ENCODE data around the gene FCGBP.
"Not testable (repeated sequence)": the region's sequence is repeated elsewhere in the genome, so short reads cannot be mapped to it uniquely, and the experiment has no call there.

FCGBP gene

GRCh38 chr19:39966617-39967016, 32.2 kb upstream of the FCGBP start:
- in situ Hi-C loops (cut with HindIII; ENCODE audit: low sequenced_read_pairs) = no loop called here
- no peak for DNase-seq (ENCODE audit: low read depth)
- no peak overlapping the region for H3K4me3 ChIP-seq (ENCODE audit: low read depth, low read length)
- no peak for TF ChIP-seq CTCF (IDR thresholded peaks at IDR 0.05; ENCODE audit: low read depth, low read length, missing control alignments)

GRCh38 chr19:39963898-39964297, 29.5 kb upstream of the FCGBP start:
- H3K4me3 ChIP-seq (ENCODE audit: low read depth, low read length) = no peak overlapping the region
- DNase-seq (ENCODE audit: low read depth) = no peak
- in situ Hi-C loops (cut with HindIII; ENCODE audit: low sequenced_read_pairs) = no loop called here
- TF ChIP-seq CTCF (IDR thresholded peaks at IDR 0.05; ENCODE audit: low read depth, low read length, missing control alignments) = no peak

GRCh38 chr19:39959407-39959806, 25.0 kb upstream of the FCGBP start:
- H3K4me3 ChIP-seq (ENCODE audit: low read depth, low read length); in situ Hi-C loops (cut with HindIII; ENCODE audit: low sequenced_read_pairs); DNase-seq (ENCODE audit: low read depth): not testable (repeated sequence)

- DNase-seq (ENCODE audit: low read depth); H3K4me3 ChIP-seq (ENCODE audit: low read depth, low read length); in situ Hi-C loops (cut with HindIII; ENCODE audit: low sequenced_read_pairs): not testable (repeated sequence)
These were observed 24.5 kb upstream of the FCGBP start for GRCh38 chr19:39958942-39959341.

- in situ Hi-C loops (cut with HindIII; ENCODE audit: low sequenced_read_pairs); DNase-seq (ENCODE audit: low read depth); H3K4me3 ChIP-seq (ENCODE audit: low read depth, low read length): not testable (repeated sequence)
These were observed 23.5 kb upstream of the FCGBP start for GRCh38 chr19:39957886-39958285.

- TF ChIP-seq CTCF (IDR thresholded peaks at IDR 0.05; ENCODE audit: low read depth, low read length, missing control alignments) = no peak
- H3K4me3 ChIP-seq (ENCODE audit: low read depth, low read length) = no peak overlapping the region
- in situ Hi-C loops (cut with HindIII; ENCODE audit: low sequenced_read_pairs) = no loop called here
- no peak for DNase-seq (ENCODE audit: low read depth)
These were observed 19.5 kb upstream of the FCGBP start for GRCh38 chr19:39953915-39954314.

GRCh38 chr19:39951686-39952085, 17.3 kb upstream of the FCGBP start:
- in situ Hi-C loops (cut with HindIII; ENCODE audit: low sequenced_read_pairs) = no loop called here
- no peak for TF ChIP-seq CTCF (IDR thresholded peaks at IDR 0.05; ENCODE audit: low read depth, low read length, missing control alignments)
- no peak for DNase-seq (ENCODE audit: low read depth)
- no peak overlapping the region for H3K4me3 ChIP-seq (ENCODE audit: low read depth, low read length)

- no peak for DNase-seq (ENCODE audit: low read depth)
- in situ Hi-C loops (cut with HindIII; ENCODE audit: low sequenced_read_pairs) = no loop called here
- no peak for TF ChIP-seq CTCF (IDR thresholded peaks at IDR 0.05; ENCODE audit: low read depth, low read length, missing control alignments)
- no peak overlapping the region for H3K4me3 ChIP-seq (ENCODE audit: low read depth, low read length)
These were observed 16.7 kb upstream of the FCGBP start for GRCh38 chr19:39951065-39951650.
